Stimulated activated CD4-positive, alpha-beta T cell treated with anti-CD3 and anti-CD28 coated beads, Interleukin-12 subunit alpha, Interleukin-12 subunit beta, amount 100 ng/mL, for 48 hours (primary cell): ENCODE measurements around the gene RGS7.
"Not testable (repeated sequence)": the region's sequence is repeated elsewhere in the genome, so short reads cannot be mapped to it uniquely, and the experiment has no call there.

Source experiments
- DNase-seq, 3 donors: peaks; one replicate each; pipeline ENCODE4 v3.0.0-alpha.2; 2020; ENCODE audit warnings: low read depth in 2 of 3, low spot score in 1 of 3

RGS7 gene

GRCh38 chr1:241142493-241142892, 214.5 kb downstream of the RGS7 start:
- DNase-seq: no peak

GRCh38 chr1:241141646-241142045, 215.4 kb downstream of the RGS7 start:
- DNase-seq: not testable (repeated sequence)

GRCh38 chr1:241140670-241141069, 216.3 kb downstream of the RGS7 start:
- DNase-seq: no peak

- no peak for DNase-seq
These were observed 218.0 kb downstream of the RGS7 start for GRCh38 chr1:241139047-241139446.

- no peak for DNase-seq
These were observed 218.8 kb downstream of the RGS7 start for GRCh38 chr1:241138248-241138647.

- no peak for DNase-seq
These were observed 220.6 kb downstream of the RGS7 start for GRCh38 chr1:241136389-241136788.

- DNase-seq: no peak
These were observed 225.3 kb downstream of the RGS7 start for GRCh38 chr1:241131636-241132194.

GRCh38 chr1:241130881-241131280, 226.1 kb downstream of the RGS7 start:
- no peak for DNase-seq

- no peak for DNase-seq
These were observed 227.6 kb downstream of the RGS7 start for GRCh38 chr1:241129207-241129960.

GRCh38 chr1:241125286-241125685, 231.7 kb downstream of the RGS7 start:
- no peak for DNase-seq

- DNase-seq: no peak
These were observed 239.0 kb downstream of the RGS7 start for GRCh38 chr1:241118049-241118448.

- no peak for DNase-seq
These were observed 241.2 kb downstream of the RGS7 start for GRCh38 chr1:241115784-241116183.

- no peak for DNase-seq
These were observed 242.2 kb downstream of the RGS7 start for GRCh38 chr1:241114699-241115233.

GRCh38 chr1:241113557-241113956, 243.4 kb downstream of the RGS7 start:
- DNase-seq: no peak

- no peak for DNase-seq
These were observed 248.0 kb downstream of the RGS7 start for GRCh38 chr1:241109039-241109438.

GRCh38 chr1:241105147-241105546, 251.9 kb downstream of the RGS7 start:
- DNase-seq: no peak

- no peak for DNase-seq
These were observed 254.3 kb downstream of the RGS7 start for GRCh38 chr1:241102664-241103063.

GRCh38 chr1:241101622-241102021, 255.4 kb downstream of the RGS7 start:
- DNase-seq: no peak

GRCh38 chr1:241097479-241097878, 259.5 kb downstream of the RGS7 start:
- DNase-seq: no peak

- no peak for DNase-seq
These were observed 260.0 kb downstream of the RGS7 start for GRCh38 chr1:241096982-241097381.

- no peak for DNase-seq
These were observed 261.2 kb downstream of the RGS7 start for GRCh38 chr1:241095847-241096246.

- no peak for DNase-seq
These were observed 266.2 kb downstream of the RGS7 start for GRCh38 chr1:241090798-241091197.

- not testable (repeated sequence) for DNase-seq
These were observed 267.9 kb downstream of the RGS7 start for GRCh38 chr1:241089066-241089465.
